Mammary epithelial cell (primary cell): ENCODE data around the gene GLT6D1.

Experiments
- CTCF ChIP-seq, 2 donors: IDR thresholded peaks in 1 of 2; conservative IDR thresholded peaks in 1 of 2; 2 replicates each; pipeline ENCODE4 v1.5.1; 2011 to 2012; ENCODE audit warnings: inconsistent platforms in 2 of 2, low read length in 2 of 2, mild to moderate bottlenecking in 2 of 2, control low read depth in 1 of 2, low read depth in 1 of 2; ENCODE audit not compliant: insufficient read depth in 1 of 2; ENCODE audit errors: extremely low read depth in 1 of 2
- EZH2 ChIP-seq: IDR thresholded peaks from 2 replicates; pipeline ENCODE4 v1.6.1; 2012; ENCODE audit warnings: low read length, inconsistent platforms, borderline replicate concordance

- TF ChIP-seq CTCF (conservative IDR thresholded peaks at IDR 0.05 in 1 of 2, IDR thresholded peaks at IDR 0.05 in 1 of 2; ENCODE audit: extremely low read depth in 1 of 2, insufficient read depth in 1 of 2, low read depth in 1 of 2, low read length in 2 of 2), result no peak
- TF ChIP-seq EZH2, result no peak
These were observed 22.6 kb upstream of the GLT6D1 start for GRCh38 chr9:135661816-135662560.
